ENCODE data around the gene PDZK1. TPM values are rescaled to one million over a fixed set of nuclear protein-coding genes. Genes with fewer than 3 reads are reported as not detected.
"Not testable (repeated sequence)": the region's sequence is repeated elsewhere in the genome, so short reads cannot be mapped to it uniquely, and the experiment has no call there.

PDZK1 gene
- total and polyA plus RNA-seq, 2 donors = 0.90 to 1.5 TPM

DNA sequence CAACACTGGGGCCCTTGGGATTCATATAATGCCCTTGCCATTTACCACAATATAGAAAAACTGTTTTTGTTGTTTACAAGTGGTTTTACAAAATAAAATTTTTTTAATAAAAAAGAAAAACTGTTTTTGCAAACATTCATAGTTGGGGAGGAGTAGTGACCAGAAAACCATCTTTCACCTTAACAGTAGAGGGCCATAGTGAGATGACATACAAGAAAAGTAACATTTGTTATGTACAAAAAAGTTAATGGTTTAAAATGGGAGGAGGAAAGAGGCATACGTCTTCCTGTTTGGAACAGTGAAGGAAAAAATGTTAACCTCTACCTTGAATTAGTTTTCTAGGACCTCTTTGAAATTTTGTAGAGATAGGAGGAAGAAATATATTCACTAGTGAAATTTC, 70.9 kb downstream of the PDZK1 start:
- H3K4me3 ChIP-seq (ENCODE audit: low read length in 2 of 2); H3K9me3 ChIP-seq (ENCODE audit: control insufficient read depth in 2 of 2, insufficient read depth in 1 of 2, low read length in 1 of 2); H3K27me3 ChIP-seq (ENCODE audit: control insufficient read depth in 2 of 2, insufficient read depth in 1 of 2, low read length in 1 of 2); DNase-seq (ENCODE audit: low read depth in 6 of 9, low spot score in 9 of 9); H3K27ac ChIP-seq (ENCODE audit: low read depth in 1 of 2, low read length in 1 of 2); H3K36me3 ChIP-seq (ENCODE audit: control insufficient read depth in 2 of 2, insufficient read depth in 2 of 2, low read length in 1 of 2); H3K4me1 ChIP-seq (ENCODE audit: control insufficient read depth in 2 of 2, insufficient read depth in 2 of 2, low read length in 2 of 2): not testable (repeated sequence)
- WGBS = 81% methylated on average over 1 of the region's 1 CpG

GRCh38 chr1:145622177-145622576, 85.0 kb downstream of the PDZK1 start:
- not testable (repeated sequence) for H3K9me3 ChIP-seq (ENCODE audit: control insufficient read depth in 2 of 2, insufficient read depth in 1 of 2, low read length in 1 of 2); H3K27me3 ChIP-seq (ENCODE audit: control insufficient read depth in 2 of 2, insufficient read depth in 1 of 2, low read length in 1 of 2); H3K36me3 ChIP-seq (ENCODE audit: control insufficient read depth in 2 of 2, insufficient read depth in 2 of 2, low read length in 1 of 2); DNase-seq (ENCODE audit: low read depth in 6 of 9, low spot score in 9 of 9); H3K27ac ChIP-seq (ENCODE audit: low read depth in 1 of 2, low read length in 1 of 2); H3K4me1 ChIP-seq (ENCODE audit: control insufficient read depth in 2 of 2, insufficient read depth in 2 of 2, low read length in 2 of 2); H3K4me3 ChIP-seq (ENCODE audit: low read length in 2 of 2)
- WGBS = no CpG with 5 or more reads among the region's 1 CpG

Other genes starting within 250 kb of the PDZK1 start
- 25.2 TPM for gene GPR89A, start 99.4 kb downstream of the PDZK1 start, total RNA-seq
- gene GPR89A, start 99.4 kb downstream of the PDZK1 start, polyA plus RNA-seq = 21.3 TPM
- gene CD160, start 12.1 kb upstream of the PDZK1 start, total RNA-seq = 0.76 TPM
- gene CD160, start 12.1 kb upstream of the PDZK1 start, polyA plus RNA-seq = 0.25 TPM
- gene RNF115, start 116.7 kb upstream of the PDZK1 start, total RNA-seq = 8.8 TPM
- gene RNF115, start 116.7 kb upstream of the PDZK1 start, polyA plus RNA-seq = 12.3 TPM
- 26.7 TPM for gene POLR3C, start 116.8 kb upstream of the PDZK1 start, total RNA-seq
- gene POLR3C, start 116.8 kb upstream of the PDZK1 start, polyA plus RNA-seq = 17.2 TPM
- gene NUDT17, start 138.3 kb upstream of the PDZK1 start, total RNA-seq = 3.7 TPM
- 6.0 TPM for gene NUDT17, start 138.3 kb upstream of the PDZK1 start, polyA plus RNA-seq
- gene PIAS3, start 151.7 kb upstream of the PDZK1 start, total RNA-seq = 6.0 TPM
- 29.9 TPM for gene PIAS3, start 151.7 kb upstream of the PDZK1 start, polyA plus RNA-seq
- gene ANKRD35, start 178.5 kb upstream of the PDZK1 start, total RNA-seq = 0.28 TPM
- gene ANKRD35, start 178.5 kb upstream of the PDZK1 start, polyA plus RNA-seq = 2.7 TPM
- 0.57 TPM for gene ITGA10, start 202.7 kb upstream of the PDZK1 start, total RNA-seq
- gene ITGA10, start 202.7 kb upstream of the PDZK1 start, polyA plus RNA-seq = 10.3 TPM
- gene PEX11B, start 211.3 kb upstream of the PDZK1 start, total RNA-seq = 32.9 TPM
- 38.1 TPM for gene PEX11B, start 211.3 kb upstream of the PDZK1 start, polyA plus RNA-seq
- gene RBM8A, start 220.1 kb upstream of the PDZK1 start, total RNA-seq = 225 TPM
- gene RBM8A, start 220.1 kb upstream of the PDZK1 start, polyA plus RNA-seq = 112 TPM